ENCODE data around the gene IQGAP1.
A peak's percentile ranks its signal among the peaks of the same experiment; 100 is the strongest.

- TF ChIP-seq ZBTB33 (CRISPR knock-in tag; IDR thresholded peaks at IDR 0.05) (peak; percentile 86), HBP1 (CRISPR knock-in tag; IDR thresholded peaks at IDR 0.05; ENCODE audit: low read depth) (no peak), PAX8 (CRISPR knock-in tag; IDR thresholded peaks at IDR 0.05; ENCODE audit: borderline replicate concordance) (no peak)
Measured at GRCh38 chr15:90545095-90545494, 157.1 kb downstream of the IQGAP1 start.

All from HepG2 (cell line).